Memory B cell (primary cell): ENCODE measurements around the gene ADAT2.
"Not testable (repeated sequence)": the region's sequence is repeated elsewhere in the genome, so short reads cannot be mapped to it uniquely, and the experiment has no call there.

Experiments
- ATAC-seq: fragments of 150-1000 bp; cut with Tn5 transposase; 2 replicates; pipeline ENCODE4 v1.10.0; 2021; ENCODE audit warnings: low read depth, mild to moderate bottlenecking, moderate library complexity
- DNase-seq, 2 donors: peaks; one replicate each; pipeline ENCODE4 v3.0.0; 2022; ENCODE audit warnings: low spot score in 2 of 2
- H3K27ac Mint-ChIP-seq: one replicate; pipeline ENCODE4 v1.8.0; 2022; ENCODE audit warnings: mild to moderate bottlenecking, moderate library complexity, mixed read lengths
- H3K27me3 Mint-ChIP-seq: one replicate; pipeline ENCODE4 v1.8.0; 2022; ENCODE audit warnings: mixed read lengths
- H3K36me3 Mint-ChIP-seq: one replicate; pipeline ENCODE4 v1.8.0; 2022; ENCODE audit warnings: mild to moderate bottlenecking, mixed read lengths
- H3K4me1 Mint-ChIP-seq: one replicate; pipeline ENCODE4 v1.8.0; 2022; ENCODE audit warnings: mixed read lengths
- H3K4me3 Mint-ChIP-seq: one replicate; pipeline ENCODE4 v1.8.0; 2022; ENCODE audit warnings: mild to moderate bottlenecking, moderate library complexity, mixed read lengths
- H3K9me3 Mint-ChIP-seq: one replicate; pipeline ENCODE4 v1.8.0; 2022; ENCODE audit warnings: mixed read lengths

ADAT2 gene

GRCh38 chr6:143450453-143451371 lies at the start of gene ADAT2, which contains the start of gene PEX3:
TSS of gene ADAT2 (minus strand) at chr6:143450695. CDS start at chr6:143450658, 37 bp downstream.
TSS of gene PEX3 (plus strand) at chr6:143450805. CDS start at chr6:143451043, 238 bp downstream.
- Mint-ChIP-seq H3K9me3 (no peaks in the 10 kb centered on the region), H3K4me1 (peaks cover 26% of the 10 kb centered on the region), H3K27me3 (no peaks in the 10 kb centered on the region), H3K4me3 (peak within 1 kb of the TSS; percentile 94), H3K36me3 (peaks cover 9% of the 10 kb centered on the region), H3K27ac (peak within 1 kb of the TSS; percentile 94)
- ATAC-seq (peak; percentile 94), DNase-seq (peak; percentile 94)

GRCh38 chr6:143498428-143498827 lies 47.9 kb upstream of the ADAT2 start:
- Mint-ChIP-seq H3K4me1 (peaks cover 2% of the 10 kb centered on the region), H3K27me3 (no peaks in the 10 kb centered on the region), H3K4me3 (no peak overlapping the region), H3K36me3 (peaks cover 32% of the 10 kb centered on the region), H3K9me3 (no peaks in the 10 kb centered on the region), H3K27ac (no peak overlapping the region)
- no peak for DNase-seq
- no peak for ATAC-seq

- no peak overlapping the region for H3K27ac Mint-ChIP-seq
- peaks cover 30% of the 10 kb centered on the region for H3K36me3 Mint-ChIP-seq
- no peak for ATAC-seq
- H3K4me1 Mint-ChIP-seq = peaks cover 2% of the 10 kb centered on the region
- H3K4me3 Mint-ChIP-seq = no peak overlapping the region
- H3K27me3 Mint-ChIP-seq = no peaks in the 10 kb centered on the region
- H3K9me3 Mint-ChIP-seq = no peaks in the 10 kb centered on the region
- DNase-seq = no peak
These were observed 46.5 kb upstream of the ADAT2 start for GRCh38 chr6:143496974-143497373.

GRCh38 chr6:143490775-143491174 lies 40.3 kb upstream of the ADAT2 start:
- DNase-seq (no peak), ATAC-seq (no peak)
- no peak overlapping the region for H3K27ac Mint-ChIP-seq
- H3K4me1 Mint-ChIP-seq = peaks cover 2% of the 10 kb centered on the region
- no peaks in the 10 kb centered on the region for H3K9me3 Mint-ChIP-seq
- H3K27me3 Mint-ChIP-seq = no peaks in the 10 kb centered on the region
- H3K4me3 Mint-ChIP-seq = no peak overlapping the region
- peaks cover 9% of the 10 kb centered on the region for H3K36me3 Mint-ChIP-seq

- Mint-ChIP-seq H3K27me3 (no peaks in the 10 kb centered on the region), H3K4me3 (no peak overlapping the region), H3K27ac (no peak overlapping the region), H3K36me3 (peaks cover 9% of the 10 kb centered on the region), H3K4me1 (peaks cover 2% of the 10 kb centered on the region), H3K9me3 (no peaks in the 10 kb centered on the region)
- ATAC-seq (no peak), DNase-seq (no peak)
These were observed 39.7 kb upstream of the ADAT2 start for GRCh38 chr6:143490244-143490643.

- no peak for ATAC-seq
- Mint-ChIP-seq H3K4me1 (no peaks in the 10 kb centered on the region), H3K27me3 (no peaks in the 10 kb centered on the region), H3K27ac (no peak overlapping the region), H3K4me3 (no peak overlapping the region), H3K36me3 (peaks cover 8% of the 10 kb centered on the region), H3K9me3 (no peaks in the 10 kb centered on the region)
- no peak for DNase-seq
These were observed 36.3 kb upstream of the ADAT2 start for GRCh38 chr6:143486752-143487151.

GRCh38 chr6:143485967-143486366 lies 35.5 kb upstream of the ADAT2 start:
- H3K4me1 Mint-ChIP-seq = no peaks in the 10 kb centered on the region
- ATAC-seq = no peak
- no peak overlapping the region for H3K4me3 Mint-ChIP-seq
- H3K27me3 Mint-ChIP-seq = no peaks in the 10 kb centered on the region
- no peaks in the 10 kb centered on the region for H3K9me3 Mint-ChIP-seq
- no peak overlapping the region for H3K27ac Mint-ChIP-seq
- DNase-seq = no peak
- peaks cover 8% of the 10 kb centered on the region for H3K36me3 Mint-ChIP-seq

GRCh38 chr6:143482593-143482992 lies 32.1 kb upstream of the ADAT2 start:
- peaks cover 5% of the 10 kb centered on the region for H3K4me1 Mint-ChIP-seq
- H3K36me3 Mint-ChIP-seq = peaks cover 13% of the 10 kb centered on the region
- no peaks in the 10 kb centered on the region for H3K9me3 Mint-ChIP-seq
- no peak overlapping the region for H3K4me3 Mint-ChIP-seq
- H3K27ac Mint-ChIP-seq = no peak overlapping the region
- H3K27me3 Mint-ChIP-seq = no peaks in the 10 kb centered on the region
- DNase-seq (no peak), ATAC-seq (no peak)

- Mint-ChIP-seq H3K9me3 (no peaks in the 10 kb centered on the region), H3K27me3 (no peaks in the 10 kb centered on the region), H3K4me3 (no peak overlapping the region), H3K36me3 (peaks cover 31% of the 10 kb centered on the region), H3K27ac (no peak overlapping the region), H3K4me1 (peaks cover 12% of the 10 kb centered on the region)
- peak; percentile 62 for ATAC-seq
- no peak for DNase-seq
These were observed 28.1 kb upstream of the ADAT2 start for GRCh38 chr6:143478479-143479062.

- Mint-ChIP-seq H3K4me3 (no peak overlapping the region), H3K36me3 (peaks cover 40% of the 10 kb centered on the region), H3K4me1 (peaks cover 12% of the 10 kb centered on the region), H3K27ac (no peak overlapping the region), H3K9me3 (no peaks in the 10 kb centered on the region), H3K27me3 (no peaks in the 10 kb centered on the region)
- ATAC-seq (no peak), DNase-seq (no peak)
These were observed 26.1 kb upstream of the ADAT2 start for GRCh38 chr6:143476545-143476944.

GRCh38 chr6:143471822-143472221 lies 21.3 kb upstream of the ADAT2 start:
- Mint-ChIP-seq H3K36me3 (peaks cover 41% of the 10 kb centered on the region), H3K27me3 (no peaks in the 10 kb centered on the region), H3K4me3 (no peak overlapping the region), H3K27ac (no peak overlapping the region), H3K4me1 (peaks cover 3% of the 10 kb centered on the region), H3K9me3 (no peaks in the 10 kb centered on the region)
- DNase-seq (no peak), ATAC-seq (no peak)

GRCh38 chr6:143468823-143469222 lies 18.3 kb upstream of the ADAT2 start:
- H3K27ac Mint-ChIP-seq, H3K4me3 Mint-ChIP-seq, H3K9me3 Mint-ChIP-seq, DNase-seq, H3K27me3 Mint-ChIP-seq, H3K4me1 Mint-ChIP-seq, ATAC-seq: not testable (repeated sequence)
- peaks cover 24% of the 10 kb centered on the region for H3K36me3 Mint-ChIP-seq

GRCh38 chr6:143468026-143468425 lies 17.5 kb upstream of the ADAT2 start:
- Mint-ChIP-seq H3K9me3 (no peaks in the 10 kb centered on the region), H3K4me3 (no peak overlapping the region), H3K36me3 (peaks cover 19% of the 10 kb centered on the region), H3K27ac (no peak overlapping the region), H3K27me3 (no peaks in the 10 kb centered on the region), H3K4me1 (no peaks in the 10 kb centered on the region)
- ATAC-seq = no peak
- DNase-seq = no peak

GRCh38 chr6:143465546-143465945 lies 15.1 kb upstream of the ADAT2 start:
- no peak for ATAC-seq
- H3K36me3 Mint-ChIP-seq = peaks cover 19% of the 10 kb centered on the region

More at GRCh38 chr6:143465546-143465945, 15.1 kb upstream of the ADAT2 start:
- H3K4me1 Mint-ChIP-seq = peaks cover 4% of the 10 kb centered on the region
- H3K4me3 Mint-ChIP-seq = no peak overlapping the region
- no peaks in the 10 kb centered on the region for H3K9me3 Mint-ChIP-seq
- H3K27ac Mint-ChIP-seq = no peak overlapping the region
- no peaks in the 10 kb centered on the region for H3K27me3 Mint-ChIP-seq
- no peak for DNase-seq
